GM12878 (cell line): ENCODE results near the gene GBX1.

Experiments used
- DPF2 ChIP-seq: fragments of 450-650 bp; IDR thresholded peaks from 2 replicates; pipeline ENCODE4 v1.6.1; 2017; ENCODE audit warnings: mild to moderate bottlenecking
- ESRRA ChIP-seq: IDR thresholded peaks from 2 replicates; pipeline ENCODE4 v1.6.1; 2012; ENCODE audit warnings: mild to moderate bottlenecking, low read length, improper control_type of control experiment
- MEF2A ChIP-seq: IDR thresholded peaks from 2 replicates; pipeline ENCODE4 v1.6.1; 2011; ENCODE audit warnings: low read depth, mild to moderate bottlenecking, low read length, moderate library complexity; ENCODE audit not compliant: insufficient read depth
- POLR2A ChIP-seq: IDR thresholded peaks from 2 replicates; pipeline ENCODE4 v1.6.1; 2011; ENCODE audit warnings: low read depth, mild to moderate bottlenecking, low read length
- POLR2AphosphoS2 ChIP-seq: IDR thresholded peaks from 2 replicates; pipeline ENCODE4 v1.6.1; 2011; ENCODE audit warnings: low read depth, mild to moderate bottlenecking, low read length, improper control_type of control experiment, moderate library complexity
- POLR2AphosphoS5 ChIP-seq: IDR thresholded peaks from 2 replicates; pipeline ENCODE4 v1.6.1; 2011; ENCODE audit warnings: mild to moderate bottlenecking, low read length, inconsistent platforms
- ZSCAN29 ChIP-seq: fragments of 450-650 bp; IDR thresholded peaks from 2 replicates; pipeline ENCODE4 v1.6.1; 2017; ENCODE audit warnings: mild to moderate bottlenecking, moderate library complexity
- TF ChIP-seq, protein P1 (sequence below): fragments of 450-650 bp; IDR thresholded peaks from 2 replicates; pipeline ENCODE4 v1.6.1; 2018; ENCODE audit warnings: borderline replicate concordance, mild to moderate bottlenecking; ENCODE audit not compliant: partially characterized antibody
- TF ChIP-seq, protein P2 (sequence below): IDR thresholded peaks from 2 replicates; pipeline ENCODE4 v1.6.1; 2011; ENCODE audit warnings: low read depth, low read length, improper control_type of control experiment, borderline replicate concordance
- TF ChIP-seq, protein P3 (sequence below), 3 experiments: IDR thresholded peaks in 2 of 3; conservative IDR thresholded peaks in 1 of 3; 2 replicates each; pipeline ENCODE4 v1.5.1; 2011; ENCODE audit warnings: low read depth in 3 of 3, low read length in 3 of 3, mild to moderate bottlenecking in 3 of 3, control low read depth in 2 of 3, moderate library complexity in 2 of 3, inconsistent platforms in 1 of 3, mixed read lengths in 1 of 3; ENCODE audit not compliant: control insufficient read depth in 2 of 3, insufficient read depth in 1 of 3; ENCODE audit errors: extremely low read depth in 1 of 3
- TF ChIP-seq, protein P4 (sequence below): IDR thresholded peaks from 2 replicates; pipeline ENCODE4 v1.6.1; 2012; ENCODE audit warnings: low read length, inconsistent platforms

DNA sequence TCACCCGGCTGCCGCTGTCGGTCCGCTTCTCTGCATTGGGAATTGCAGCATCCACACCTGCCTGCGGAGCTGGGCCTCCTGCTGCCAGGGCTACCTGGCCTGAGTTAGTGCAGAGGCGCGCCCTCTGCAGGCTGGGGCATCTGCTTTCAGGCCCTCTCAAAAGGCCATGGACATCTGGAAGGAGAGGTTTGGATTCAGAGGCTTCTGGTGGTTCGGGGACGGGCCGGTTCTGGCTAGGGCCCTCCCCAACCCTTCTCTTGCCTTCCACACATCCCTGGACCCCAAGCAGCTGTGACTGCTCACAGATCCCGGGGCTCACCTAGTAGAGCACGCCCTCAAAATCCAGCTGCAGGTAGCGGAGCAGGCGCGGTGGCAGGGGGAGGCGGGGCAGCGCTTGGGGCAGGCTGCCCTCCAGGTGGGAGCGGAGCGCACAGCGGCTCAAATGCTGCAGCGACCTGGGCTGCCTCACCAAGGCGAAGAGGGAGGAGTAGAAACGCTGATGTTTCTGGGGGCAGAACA lies 8.4 kb upstream of the GBX1 start:
- TF ChIP-seq, protein P1, sequence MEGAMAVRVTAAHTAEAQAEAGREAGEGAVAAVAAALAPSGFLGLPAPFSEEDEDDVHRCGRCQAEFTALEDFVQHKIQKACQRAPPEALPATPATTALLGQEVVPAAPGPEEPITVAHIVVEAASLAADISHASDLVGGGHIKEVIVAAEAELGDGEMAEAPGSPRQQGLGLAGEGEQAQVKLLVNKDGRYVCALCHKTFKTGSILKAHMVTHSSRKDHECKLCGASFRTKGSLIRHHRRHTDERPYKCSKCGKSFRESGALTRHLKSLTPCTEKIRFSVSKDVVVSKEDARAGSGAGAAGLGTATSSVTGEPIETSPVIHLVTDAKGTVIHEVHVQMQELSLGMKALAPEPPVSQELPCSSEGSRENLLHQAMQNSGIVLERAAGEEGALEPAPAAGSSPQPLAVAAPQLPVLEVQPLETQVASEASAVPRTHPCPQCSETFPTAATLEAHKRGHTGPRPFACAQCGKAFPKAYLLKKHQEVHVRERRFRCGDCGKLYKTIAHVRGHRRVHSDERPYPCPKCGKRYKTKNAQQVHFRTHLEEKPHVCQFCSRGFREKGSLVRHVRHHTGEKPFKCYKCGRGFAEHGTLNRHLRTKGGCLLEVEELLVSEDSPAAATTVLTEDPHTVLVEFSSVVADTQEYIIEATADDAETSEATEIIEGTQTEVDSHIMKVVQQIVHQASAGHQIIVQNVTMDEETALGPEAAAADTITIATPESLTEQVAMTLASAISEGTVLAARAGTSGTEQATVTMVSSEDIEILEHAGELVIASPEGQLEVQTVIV = no peak
- TF ChIP-seq, protein P2, sequence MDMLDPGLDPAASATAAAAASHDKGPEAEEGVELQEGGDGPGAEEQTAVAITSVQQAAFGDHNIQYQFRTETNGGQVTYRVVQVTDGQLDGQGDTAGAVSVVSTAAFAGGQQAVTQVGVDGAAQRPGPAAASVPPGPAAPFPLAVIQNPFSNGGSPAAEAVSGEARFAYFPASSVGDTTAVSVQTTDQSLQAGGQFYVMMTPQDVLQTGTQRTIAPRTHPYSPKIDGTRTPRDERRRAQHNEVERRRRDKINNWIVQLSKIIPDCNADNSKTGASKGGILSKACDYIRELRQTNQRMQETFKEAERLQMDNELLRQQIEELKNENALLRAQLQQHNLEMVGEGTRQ = no peak
- TF ChIP-seq MEF2A = no peak
- TF ChIP-seq, protein P3, sequence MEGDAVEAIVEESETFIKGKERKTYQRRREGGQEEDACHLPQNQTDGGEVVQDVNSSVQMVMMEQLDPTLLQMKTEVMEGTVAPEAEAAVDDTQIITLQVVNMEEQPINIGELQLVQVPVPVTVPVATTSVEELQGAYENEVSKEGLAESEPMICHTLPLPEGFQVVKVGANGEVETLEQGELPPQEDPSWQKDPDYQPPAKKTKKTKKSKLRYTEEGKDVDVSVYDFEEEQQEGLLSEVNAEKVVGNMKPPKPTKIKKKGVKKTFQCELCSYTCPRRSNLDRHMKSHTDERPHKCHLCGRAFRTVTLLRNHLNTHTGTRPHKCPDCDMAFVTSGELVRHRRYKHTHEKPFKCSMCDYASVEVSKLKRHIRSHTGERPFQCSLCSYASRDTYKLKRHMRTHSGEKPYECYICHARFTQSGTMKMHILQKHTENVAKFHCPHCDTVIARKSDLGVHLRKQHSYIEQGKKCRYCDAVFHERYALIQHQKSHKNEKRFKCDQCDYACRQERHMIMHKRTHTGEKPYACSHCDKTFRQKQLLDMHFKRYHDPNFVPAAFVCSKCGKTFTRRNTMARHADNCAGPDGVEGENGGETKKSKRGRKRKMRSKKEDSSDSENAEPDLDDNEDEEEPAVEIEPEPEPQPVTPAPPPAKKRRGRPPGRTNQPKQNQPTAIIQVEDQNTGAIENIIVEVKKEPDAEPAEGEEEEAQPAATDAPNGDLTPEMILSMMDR (IDR thresholded peaks at IDR 0.05 in 2 of 3, conservative IDR thresholded peaks at IDR 0.05 in 1 of 3; ENCODE audit: control insufficient read depth in 2 of 3, extremely low read depth in 1 of 3, insufficient read depth in 1 of 3, low read depth in 3 of 3, low read length in 3 of 3) = no peak
- TF ChIP-seq, protein P4, sequence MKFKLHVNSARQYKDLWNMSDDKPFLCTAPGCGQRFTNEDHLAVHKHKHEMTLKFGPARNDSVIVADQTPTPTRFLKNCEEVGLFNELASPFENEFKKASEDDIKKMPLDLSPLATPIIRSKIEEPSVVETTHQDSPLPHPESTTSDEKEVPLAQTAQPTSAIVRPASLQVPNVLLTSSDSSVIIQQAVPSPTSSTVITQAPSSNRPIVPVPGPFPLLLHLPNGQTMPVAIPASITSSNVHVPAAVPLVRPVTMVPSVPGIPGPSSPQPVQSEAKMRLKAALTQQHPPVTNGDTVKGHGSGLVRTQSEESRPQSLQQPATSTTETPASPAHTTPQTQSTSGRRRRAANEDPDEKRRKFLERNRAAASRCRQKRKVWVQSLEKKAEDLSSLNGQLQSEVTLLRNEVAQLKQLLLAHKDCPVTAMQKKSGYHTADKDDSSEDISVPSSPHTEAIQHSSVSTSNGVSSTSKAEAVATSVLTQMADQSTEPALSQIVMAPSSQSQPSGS = no peak
- TF ChIP-seq ESRRA = no peak
- TF ChIP-seq POLR2A = no peak
- no peak for TF ChIP-seq POLR2AphosphoS5
- no peak for TF ChIP-seq DPF2
- no peak for TF ChIP-seq POLR2AphosphoS2
- TF ChIP-seq ZSCAN29 = no peak
